Measurements from ENCODE around the gene HIVEP3. TPM values are rescaled to one million over a fixed set of nuclear protein-coding genes. Genes with fewer than 3 reads are reported as not detected.

Gene HIVEP3
- total RNA-seq, 4 donors from 2014 or later: 1.4 to 3.0 (median 2.3) TPM

GRCh38 chr1:41780322-41780721 lies 138.4 kb downstream of the HIVEP3 start:
- H3K4me3 ChIP-seq: no peak overlapping the region
- no peaks in the 10 kb centered on the region for H3K36me3 ChIP-seq
- H3K27ac ChIP-seq (replicated peaks in 1 of 4): no peak overlapping the region
- H3K27me3 ChIP-seq: no peaks in the 10 kb centered on the region
- H3K9me3 ChIP-seq: no peaks in the 10 kb centered on the region
- DNase-seq (ENCODE audit: extremely low spot score): no peak
- peaks cover 0 to 5% (median 0%) of the 10 kb centered on the region in 4 donors for H3K4me1 ChIP-seq
- WGBS: 87% methylated on average over 2 of the region's 2 CpGs
- TF ChIP-seq EP300 (IDR thresholded peaks at IDR 0.05) (no peak), POLR2AphosphoS5 (IDR thresholded peaks at IDR 0.05) (no peak), POLR2A (IDR thresholded peaks at IDR 0.05; ENCODE audit: low read depth) (no peak), CTCF (IDR thresholded peaks at IDR 0.05) (no peak)
- intact Hi-C loops (cut with DNase I): no loop called here

- intact Hi-C loops (cut with DNase I): no loop called here
- no peaks in the 10 kb centered on the region for H3K36me3 ChIP-seq
- no peak overlapping the region for H3K27ac ChIP-seq (replicated peaks in 1 of 4)
- DNase-seq (ENCODE audit: extremely low spot score): no peak
- H3K4me1 ChIP-seq: peaks cover 0 to 5% (median 0%) of the 10 kb centered on the region in 4 donors
- H3K9me3 ChIP-seq: no peaks in the 10 kb centered on the region
- 97% methylated on average over 6 of the region's 6 CpGs for WGBS
- no peaks in the 10 kb centered on the region for H3K27me3 ChIP-seq
- TF ChIP-seq CTCF (IDR thresholded peaks at IDR 0.05) (no peak), POLR2AphosphoS5 (IDR thresholded peaks at IDR 0.05) (no peak), EP300 (IDR thresholded peaks at IDR 0.05) (no peak), POLR2A (IDR thresholded peaks at IDR 0.05; ENCODE audit: low read depth) (no peak)
- H3K4me3 ChIP-seq: no peak overlapping the region
Measured at GRCh38 chr1:41779360-41779759, 139.4 kb downstream of the HIVEP3 start.

- H3K27ac ChIP-seq (replicated peaks in 1 of 4): no peak overlapping the region
- intact Hi-C loops (cut with DNase I): no loop called here
- 96% methylated on average over 9 of the region's 10 CpGs for WGBS
Measured at GRCh38 chr1:41777695-41778094, 141.0 kb downstream of the HIVEP3 start.

GRCh38 chr1:41776891-41777441 lies 141.8 kb downstream of the HIVEP3 start:
- peaks cover 1 to 12% (median 7%) of the 10 kb centered on the region in 4 donors for H3K4me1 ChIP-seq
- H3K9me3 ChIP-seq: no peaks in the 10 kb centered on the region
- no peak overlapping the region for H3K27ac ChIP-seq (replicated peaks in 1 of 4)
- H3K36me3 ChIP-seq: no peaks in the 10 kb centered on the region
- H3K27me3 ChIP-seq: no peaks in the 10 kb centered on the region
- WGBS: 85% methylated on average over 8 of the region's 8 CpGs
- intact Hi-C loops (cut with DNase I): no loop called here
- H3K4me3 ChIP-seq: no peak overlapping the region
- DNase-seq (ENCODE audit: extremely low spot score): no peak
- TF ChIP-seq POLR2AphosphoS5 (IDR thresholded peaks at IDR 0.05): no peak
- no peak for TF ChIP-seq POLR2A (IDR thresholded peaks at IDR 0.05; ENCODE audit: low read depth)
- TF ChIP-seq CTCF (IDR thresholded peaks at IDR 0.05): no peak
- TF ChIP-seq EP300 (IDR thresholded peaks at IDR 0.05): no peak

More at GRCh38 chr1:41777695-41778094, 141.0 kb downstream of the HIVEP3 start:
- H3K27me3 ChIP-seq: no peaks in the 10 kb centered on the region
- TF ChIP-seq EP300 (IDR thresholded peaks at IDR 0.05) (no peak), POLR2A (IDR thresholded peaks at IDR 0.05; ENCODE audit: low read depth) (no peak), POLR2AphosphoS5 (IDR thresholded peaks at IDR 0.05) (no peak), CTCF (IDR thresholded peaks at IDR 0.05) (no peak)
- DNase-seq (ENCODE audit: extremely low spot score): no peak
- H3K9me3 ChIP-seq: no peaks in the 10 kb centered on the region
- no peak overlapping the region for H3K4me3 ChIP-seq
- H3K36me3 ChIP-seq: no peaks in the 10 kb centered on the region
- H3K4me1 ChIP-seq: peaks cover 0 to 10% (median 7%) of the 10 kb centered on the region in 4 donors
